Mesothelial cell of epicardium (in vitro differentiated cells): Measurements from ENCODE around the gene SLF2. TPM values are rescaled to one million over a fixed set of nuclear protein-coding genes. Genes with fewer than 3 reads are reported as not detected.
A peak's percentile ranks its signal among the peaks of the same experiment; 100 is the strongest.

ENCODE experiments used
- DNase-seq, 2 experiments: peaks; one replicate each; pipeline ENCODE4 v3.0.0; 2021; ENCODE audit warnings: low spot score in 2 of 2; ENCODE audit not compliant: unreplicated experiment in 2 of 2
- H3K27ac Mint-ChIP-seq: 2 replicates; pipeline ENCODE4 v1.8.0; 2021; ENCODE audit warnings: mixed read lengths
- H3K27me3 Mint-ChIP-seq: 2 replicates; pipeline ENCODE4 v1.8.0; 2021; ENCODE audit warnings: low read depth, mixed read lengths
- H3K36me3 Mint-ChIP-seq: 2 replicates; pipeline ENCODE4 v1.8.0; 2021; ENCODE audit warnings: mixed read lengths
- H3K4me1 Mint-ChIP-seq: 2 replicates; pipeline ENCODE4 v1.8.0; 2021; ENCODE audit warnings: mixed read lengths
- H3K4me3 Mint-ChIP-seq: 2 replicates; pipeline ENCODE4 v1.8.0; 2021; ENCODE audit warnings: mild to moderate bottlenecking, moderate library complexity, mixed read lengths
- H3K9me3 Mint-ChIP-seq: 2 replicates; pipeline ENCODE4 v1.8.0; 2021; ENCODE audit warnings: mixed read lengths
- CTCF ChIP-seq: fragments of 200-600 bp; sonication (generic); IDR thresholded peaks from one replicate; pipeline ENCODE4 v1.5.0; 2021; ENCODE audit warnings: antibody characterized with exemption; ENCODE audit not compliant: unreplicated experiment
- total RNA-seq: library from RNA; stranded (reverse); gene quantifications from 3 replicates; pipeline ENCODE4 v1.2.1, GENCODE V29; 2021

SLF2 gene
- total RNA-seq, 1 donor from 2014 or later, result 35.5 TPM

- DNase-seq, result no peak
These were observed 25.8 kb upstream of the SLF2 start for GRCh38 chr10:100886963-100887362.

GRCh38 chr10:100887761-100888296 is 24.9 kb upstream of the SLF2 start:
- H3K4me1 Mint-ChIP-seq, result peaks cover 12% of the 10 kb centered on the region
- H3K36me3 Mint-ChIP-seq, result no peaks in the 10 kb centered on the region
- no peak for TF ChIP-seq CTCF
- no peaks in the 10 kb centered on the region for H3K9me3 Mint-ChIP-seq
- no peak overlapping the region for H3K4me3 Mint-ChIP-seq
- no peak overlapping the region for H3K27ac Mint-ChIP-seq
- H3K27me3 Mint-ChIP-seq, result peaks cover 30% of the 10 kb centered on the region
- DNase-seq, result no peak

More at GRCh38 chr10:100886963-100887362, 25.8 kb upstream of the SLF2 start:
- Mint-ChIP-seq H3K36me3 (no peaks in the 10 kb centered on the region), H3K27ac (peak overlapping the region; percentile 40), H3K9me3 (no peaks in the 10 kb centered on the region), H3K4me3 (no peak overlapping the region), H3K27me3 (peaks cover 23% of the 10 kb centered on the region), H3K4me1 (peaks cover 21% of the 10 kb centered on the region)
- TF ChIP-seq CTCF, result no peak

GRCh38 chr10:100888957-100889356 is 23.8 kb upstream of the SLF2 start:
- DNase-seq, result no peak
- Mint-ChIP-seq H3K9me3 (no peaks in the 10 kb centered on the region), H3K36me3 (no peaks in the 10 kb centered on the region), H3K4me1 (peaks cover 10% of the 10 kb centered on the region), H3K27me3 (peaks cover 41% of the 10 kb centered on the region), H3K27ac (no peak overlapping the region), H3K4me3 (no peak overlapping the region)
- peak; percentile 24 for TF ChIP-seq CTCF

- Mint-ChIP-seq H3K27me3 (peaks cover 44% of the 10 kb centered on the region), H3K36me3 (no peaks in the 10 kb centered on the region), H3K4me3 (no peak overlapping the region), H3K9me3 (no peaks in the 10 kb centered on the region), H3K27ac (peak overlapping the region; percentile 14), H3K4me1 (peaks cover 10% of the 10 kb centered on the region)
- no peak for DNase-seq
- no peak for TF ChIP-seq CTCF
These were observed 23.2 kb upstream of the SLF2 start for GRCh38 chr10:100889546-100889945.

- Mint-ChIP-seq H3K9me3 (no peaks in the 10 kb centered on the region), H3K27ac (peak overlapping the region; percentile 27), H3K36me3 (no peaks in the 10 kb centered on the region), H3K4me3 (no peak overlapping the region), H3K27me3 (peaks cover 47% of the 10 kb centered on the region), H3K4me1 (peaks cover 10% of the 10 kb centered on the region)
- TF ChIP-seq CTCF, result no peak
- DNase-seq, result no peak
These were observed 22.6 kb upstream of the SLF2 start for GRCh38 chr10:100890141-100890672.
